ENCODE data around the gene USH2A.

DNA sequence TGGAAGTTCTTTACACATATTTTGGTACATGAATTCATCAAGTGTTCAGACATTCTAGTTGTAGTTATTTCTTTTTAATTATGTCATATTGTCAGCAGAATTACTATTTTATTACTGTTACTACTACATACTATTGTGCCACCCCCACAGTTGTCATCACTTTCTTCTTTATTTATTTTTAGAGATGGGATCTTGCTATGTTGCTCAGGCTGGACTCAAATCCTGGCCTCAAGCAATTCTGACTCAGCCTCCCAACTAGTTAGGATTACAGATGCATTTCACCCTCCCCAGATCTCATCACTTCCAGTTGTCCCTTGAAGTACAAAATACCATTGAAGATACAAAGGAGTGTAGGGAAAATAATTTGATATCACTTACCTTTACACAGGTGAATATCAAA is 598.2 kb downstream of the USH2A start:
- TF ChIP-seq EZH2 (IDR thresholded peaks at IDR 0.05; ENCODE audit: insufficient read depth, poor library complexity, severe bottlenecking) (no peak), EZH2phosphoT487 (IDR thresholded peaks at IDR 0.05; ENCODE audit: insufficient read depth, low read depth) (no peak)

Measured in GM23248 (cell line).